Hepatocyte (in vitro differentiated cells): Measurements from ENCODE around the gene PLA2G5. TPM values are rescaled to one million over a fixed set of nuclear protein-coding genes. Genes with fewer than 3 reads are reported as not detected.
"Not testable (repeated sequence)": the region's sequence is repeated elsewhere in the genome, so short reads cannot be mapped to it uniquely, and the experiment has no call there.

ENCODE experiments used
- DNase-seq: peaks from one replicate; pipeline ENCODE4 v3.0.0-alpha.2; 2016; ENCODE audit warnings: low spot score
- H2AFZ ChIP-seq: fragments of 200-600 bp; sonication (generic); 2 replicates; pipeline ENCODE4 v1.6.0; 2016; ENCODE audit warnings: antibody characterized with exemption, mild to moderate bottlenecking
- H3K27ac ChIP-seq: fragments of 200-600 bp; sonication (generic); 2 replicates; pipeline ENCODE4 v1.5.1; 2016; ENCODE audit warnings: mild to moderate bottlenecking
- H3K27me3 ChIP-seq: fragments of 200-600 bp; sonication (generic); 2 replicates; pipeline ENCODE4 v1.6.1; 2016
- H3K36me3 ChIP-seq: fragments of 200-600 bp; sonication (generic); replicated peaks from 2 replicates; pipeline ENCODE4 v1.5.1; 2016; ENCODE audit warnings: low read depth; ENCODE audit not compliant: insufficient read depth
- H3K4me1 ChIP-seq: fragments of 200-600 bp; sonication (generic); 2 replicates; pipeline ENCODE4 v1.5.1; 2016; ENCODE audit warnings: mild to moderate bottlenecking, moderate library complexity; ENCODE audit not compliant: insufficient read depth
- H3K4me2 ChIP-seq: fragments of 200-600 bp; sonication (generic); 2 replicates; pipeline ENCODE4 v1.6.0; 2016
- H3K4me3 ChIP-seq: fragments of 200-600 bp; sonication (generic); 2 replicates; pipeline ENCODE4 v1.5.1; 2016; ENCODE audit warnings: mild to moderate bottlenecking
- H3K79me2 ChIP-seq: fragments of 200-600 bp; sonication (generic); 2 replicates; pipeline ENCODE4 v1.6.0; 2017; ENCODE audit warnings: mild to moderate bottlenecking
- H3K9me2 ChIP-seq: fragments of 200-600 bp; sonication (generic); replicated peaks from 2 replicates; pipeline ENCODE4 v1.6.0; 2017; ENCODE audit warnings: mild to moderate bottlenecking; ENCODE audit not compliant: insufficient read depth
- H3K9me3 ChIP-seq: fragments of 200-600 bp; sonication (generic); 2 replicates; pipeline ENCODE4 v1.5.1; 2016; ENCODE audit warnings: low read depth, mild to moderate bottlenecking
- H4K20me1 ChIP-seq: fragments of 200-600 bp; sonication (generic); 2 replicates; pipeline ENCODE4 v1.6.0; 2016; ENCODE audit warnings: mild to moderate bottlenecking; ENCODE audit not compliant: insufficient read depth, poor library complexity, severe bottlenecking
- EZH2 ChIP-seq: fragments of 200-600 bp; sonication (generic); IDR thresholded peaks from 2 replicates; pipeline ENCODE4 v1.6.1; 2016; ENCODE audit warnings: antibody characterized with exemption, mild to moderate bottlenecking, borderline replicate concordance
- EZH2phosphoT487 ChIP-seq: fragments of 200-600 bp; sonication (generic); IDR thresholded peaks from one replicate; pipeline ENCODE4 v1.6.1; 2018; ENCODE audit warnings: antibody characterized with exemption, mild to moderate bottlenecking, low read depth, moderate library complexity; ENCODE audit not compliant: unreplicated experiment, severe bottlenecking
- WGBS: methylation state at CpG from one replicate; pipeline ENCODE4 v1.1.6; 2016; ENCODE audit warnings: low lambda C conversion rate; ENCODE audit errors: missing lambda C conversion rate; 5-methylcytosine and 5-hydroxymethylcytosine counted together
- polyA plus RNA-seq: library from polyadenylated mRNA; unstranded; fragments of >200 nt; fragmentation: Nextera tagmentation; extraction: Ambion mirVana; gene quantifications from 2 replicates; pipeline ENCODE4 v1.2.1, GENCODE V29; 2016
- total RNA-seq: library from RNA; depleted of rRNA; stranded (reverse); fragments of >200 nt; gene quantifications from 2 replicates; pipeline ENCODE4 v1.2.3, GENCODE V29; 2014
- TF ChIP-seq, protein P1 (sequence below): fragments of 200-600 bp; sonication (generic); IDR thresholded peaks from 2 replicates; pipeline ENCODE4 v1.5.1; 2016; ENCODE audit warnings: antibody characterized with exemption, mild to moderate bottlenecking; ENCODE audit not compliant: poor library complexity

The PLA2G5 gene
- total and polyA plus RNA-seq, 2 experiments from 2014 or later, result 24.9 to 29.4 TPM

DNA sequence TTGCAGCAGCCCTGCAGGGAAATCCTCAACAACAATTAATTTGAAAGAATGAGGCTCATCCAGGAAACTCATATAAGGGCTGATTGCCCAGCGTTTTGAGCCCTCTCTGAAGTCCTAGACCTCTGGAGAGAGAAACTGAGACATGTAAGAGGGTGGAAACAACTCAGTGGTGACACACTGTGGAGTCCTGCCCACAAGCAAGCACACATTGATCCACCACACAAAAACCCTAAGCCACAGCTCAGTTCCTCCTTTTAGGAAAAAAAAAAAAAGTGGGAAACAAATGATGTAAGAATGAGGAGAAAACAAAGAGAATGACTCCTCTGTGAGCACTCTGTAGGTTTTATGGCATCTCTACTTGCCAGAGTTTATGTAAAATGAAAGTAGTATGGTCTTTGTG is 22.9 kb upstream of the PLA2G5 start:
- H3K9me2 ChIP-seq, result no peaks in the 10 kb centered on the region
- no peaks in the 10 kb centered on the region for H3K79me2 ChIP-seq
- DNase-seq, result no peak
- H3K36me3 ChIP-seq, result no peaks in the 10 kb centered on the region
- H3K27me3 ChIP-seq, result no peaks in the 10 kb centered on the region
- H3K4me1 ChIP-seq, result no peaks in the 10 kb centered on the region
- H3K9me3 ChIP-seq, result peaks cover 3% of the 10 kb centered on the region
- no peak overlapping the region for H3K4me2 ChIP-seq
- WGBS, result 87% methylated on average over 1 of the region's 1 CpG
- no peak overlapping the region for H3K27ac ChIP-seq
- no peak overlapping the region for H2AFZ ChIP-seq
- no peak for TF ChIP-seq EZH2phosphoT487
- no peak for TF ChIP-seq EZH2
- TF ChIP-seq, protein P1, sequence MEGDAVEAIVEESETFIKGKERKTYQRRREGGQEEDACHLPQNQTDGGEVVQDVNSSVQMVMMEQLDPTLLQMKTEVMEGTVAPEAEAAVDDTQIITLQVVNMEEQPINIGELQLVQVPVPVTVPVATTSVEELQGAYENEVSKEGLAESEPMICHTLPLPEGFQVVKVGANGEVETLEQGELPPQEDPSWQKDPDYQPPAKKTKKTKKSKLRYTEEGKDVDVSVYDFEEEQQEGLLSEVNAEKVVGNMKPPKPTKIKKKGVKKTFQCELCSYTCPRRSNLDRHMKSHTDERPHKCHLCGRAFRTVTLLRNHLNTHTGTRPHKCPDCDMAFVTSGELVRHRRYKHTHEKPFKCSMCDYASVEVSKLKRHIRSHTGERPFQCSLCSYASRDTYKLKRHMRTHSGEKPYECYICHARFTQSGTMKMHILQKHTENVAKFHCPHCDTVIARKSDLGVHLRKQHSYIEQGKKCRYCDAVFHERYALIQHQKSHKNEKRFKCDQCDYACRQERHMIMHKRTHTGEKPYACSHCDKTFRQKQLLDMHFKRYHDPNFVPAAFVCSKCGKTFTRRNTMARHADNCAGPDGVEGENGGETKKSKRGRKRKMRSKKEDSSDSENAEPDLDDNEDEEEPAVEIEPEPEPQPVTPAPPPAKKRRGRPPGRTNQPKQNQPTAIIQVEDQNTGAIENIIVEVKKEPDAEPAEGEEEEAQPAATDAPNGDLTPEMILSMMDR, result no peak
- H4K20me1 ChIP-seq, result no peaks in the 10 kb centered on the region
- H3K4me3 ChIP-seq, result no peak overlapping the region

GRCh38 chr1:20048563-20048962 is 21.4 kb upstream of the PLA2G5 start:
- H3K4me3 ChIP-seq, result no peak overlapping the region
- no peaks in the 10 kb centered on the region for H3K36me3 ChIP-seq
- H3K4me2 ChIP-seq, result no peak overlapping the region
- no peak overlapping the region for H3K27ac ChIP-seq
- H3K79me2 ChIP-seq, result no peaks in the 10 kb centered on the region
- no peaks in the 10 kb centered on the region for H3K27me3 ChIP-seq
- no peaks in the 10 kb centered on the region for H3K4me1 ChIP-seq
- DNase-seq, result no peak
- H3K9me3 ChIP-seq, result peaks cover 3% of the 10 kb centered on the region
- WGBS, result 77% methylated on average over 1 of the region's 1 CpG
- no peaks in the 10 kb centered on the region for H4K20me1 ChIP-seq
- H3K9me2 ChIP-seq, result no peaks in the 10 kb centered on the region
- no peak overlapping the region for H2AFZ ChIP-seq
- TF ChIP-seq EZH2phosphoT487 (no peak), EZH2 (no peak)

DNA sequence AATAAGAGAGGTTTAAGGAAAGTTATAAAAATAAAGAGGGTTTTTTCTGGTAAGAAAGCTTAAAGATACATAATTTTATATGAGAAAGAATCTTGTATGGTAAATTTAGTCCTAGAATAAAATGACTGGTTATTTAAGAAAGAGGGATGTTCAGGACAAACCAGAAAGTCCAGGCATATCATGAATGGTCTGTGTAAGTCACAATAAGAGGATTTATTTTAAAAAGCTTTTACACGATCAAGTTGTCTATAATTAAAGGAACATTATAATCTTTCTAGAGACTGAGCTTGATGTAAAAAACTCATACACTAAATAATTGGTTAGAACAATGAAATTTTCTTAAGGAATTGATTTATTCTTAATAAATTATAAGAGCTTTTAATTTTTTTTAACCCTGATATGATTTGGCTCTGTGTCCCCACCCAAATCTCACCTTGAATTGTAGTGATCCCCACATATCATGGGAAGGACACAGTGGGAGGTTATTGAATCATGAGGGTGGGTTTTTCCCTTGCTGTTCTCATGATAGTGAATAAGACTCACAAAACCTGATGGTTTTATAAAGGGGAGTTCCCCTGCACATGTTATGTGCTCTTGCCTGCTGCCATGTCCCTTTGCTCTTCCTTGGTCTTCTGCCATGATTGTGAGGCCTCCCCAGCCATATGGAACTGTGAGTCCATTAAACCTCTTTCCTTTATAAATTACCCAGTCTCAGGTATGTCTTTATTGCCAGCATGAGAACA is 20.8 kb upstream of the PLA2G5 start:
- H3K9me3 ChIP-seq, H3K79me2 ChIP-seq, H3K4me2 ChIP-seq, H3K27ac ChIP-seq, H3K27me3 ChIP-seq, H3K9me2 ChIP-seq, DNase-seq, H3K4me3 ChIP-seq, H3K36me3 ChIP-seq, H4K20me1 ChIP-seq, H2AFZ ChIP-seq, H3K4me1 ChIP-seq: not testable (repeated sequence)
- WGBS, result 81% methylated on average over 1 of the region's 1 CpG

DNA sequence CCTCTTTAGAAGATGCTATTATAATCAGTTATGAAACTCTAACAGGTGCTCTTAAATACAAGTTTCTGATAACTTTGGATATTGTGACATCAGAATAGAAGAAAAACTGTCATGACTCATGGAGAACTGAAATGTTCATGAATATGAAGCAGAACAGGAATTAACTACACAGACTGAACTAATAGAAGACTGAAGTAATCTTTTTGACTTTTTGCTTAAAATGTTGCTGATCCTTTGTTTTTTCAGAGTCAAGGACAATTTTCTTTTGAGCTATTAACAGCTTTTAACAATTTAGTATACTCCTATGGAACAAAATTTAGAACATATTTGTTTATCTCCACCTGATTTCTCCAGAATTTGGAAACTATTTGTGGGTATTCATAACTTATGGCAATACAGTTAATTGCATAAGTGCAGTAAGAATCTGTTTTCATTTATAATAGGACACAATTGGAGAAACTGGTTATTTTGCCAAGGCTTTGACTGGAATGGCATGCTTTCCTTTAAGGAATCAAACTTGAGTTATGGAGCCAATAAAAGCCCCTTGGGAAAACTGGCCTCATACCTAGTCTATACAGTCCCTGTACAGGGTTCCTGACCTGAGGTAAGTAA is 18.7 kb upstream of the PLA2G5 start:
- Histone ChIP-seq H3K79me2 (no peaks in the 10 kb centered on the region), H3K36me3 (no peaks in the 10 kb centered on the region), H3K27me3 (no peaks in the 10 kb centered on the region), H3K4me2 (no peak overlapping the region), H3K4me3 (no peak overlapping the region), H3K4me1 (no peaks in the 10 kb centered on the region), H3K27ac (no peak overlapping the region), H4K20me1 (no peaks in the 10 kb centered on the region), H2AFZ (no peak overlapping the region), H3K9me3 (peaks cover 3% of the 10 kb centered on the region), H3K9me2 (no peaks in the 10 kb centered on the region)
- no peak for TF ChIP-seq EZH2
- TF ChIP-seq, protein P1, result no peak
- TF ChIP-seq EZH2phosphoT487, result no peak
- no peak for DNase-seq
